HG03139 (cell line): ENCODE data around the gene ERH.
"Not testable (repeated sequence)": the region's sequence is repeated elsewhere in the genome, so short reads cannot be mapped to it uniquely, and the experiment has no call there.

Source experiments
- ATAC-seq: cut with Tn5 transposase; IDR thresholded peaks from one replicate; pipeline ENCODE4 v1.9.1; 2021; ENCODE audit not compliant: unreplicated experiment

The ERH gene

DNA sequence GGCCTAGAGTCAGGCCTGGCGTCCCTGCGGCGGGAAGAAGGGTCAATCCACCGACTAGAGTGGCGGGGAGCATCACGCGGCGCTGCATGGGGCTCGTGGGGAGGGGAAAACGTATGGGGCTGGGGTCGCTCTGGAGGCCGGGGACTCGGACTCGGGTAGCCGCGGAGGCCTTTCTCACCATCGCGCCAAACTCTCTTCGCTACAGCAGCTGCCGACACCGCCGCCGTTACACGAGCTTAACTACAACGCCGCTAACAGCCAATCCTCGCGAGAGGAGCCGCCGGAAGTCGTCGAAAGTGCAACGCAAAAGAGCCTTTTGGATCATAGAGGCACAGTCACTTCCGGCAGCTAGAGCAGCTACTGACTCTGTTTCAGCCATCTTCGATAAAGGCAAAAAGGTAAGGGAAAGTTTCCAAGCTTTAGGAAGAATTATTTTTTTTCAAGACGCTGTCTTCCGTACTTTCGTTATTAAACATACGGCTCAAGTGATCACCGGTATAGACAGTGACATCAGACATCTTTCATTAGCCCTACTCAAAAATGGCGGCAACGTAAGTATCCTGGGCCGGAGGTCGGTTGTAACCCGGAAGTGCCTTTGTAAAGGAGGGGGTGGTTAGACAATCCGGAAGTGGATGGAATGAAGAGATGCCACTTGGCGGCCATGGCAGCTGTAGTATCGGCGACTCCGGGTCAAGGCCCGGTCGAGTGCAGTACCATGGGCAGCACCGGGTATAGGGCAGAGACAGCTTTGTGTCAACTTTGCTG lies at the start of gene ERH, which contains the start of gene SLC39A9:
ERH (minus strand) TSS at position 247 of the 765 bp plus-strand sequence; CDS start at position 181, 66 bp downstream.
SLC39A9 (plus strand) TSS at position 640 of the 765 bp plus-strand sequence. CDS start 678 bp downstream, outside the sequence.
- ATAC-seq: peak; percentile 88

GRCh38 chr14:69443296-69443805 lies 45.3 kb upstream of the ERH start:
- ATAC-seq: no peak

- ATAC-seq: peak; percentile 75
Observed at GRCh38 chr14:69441948-69442347, 43.8 kb upstream of the ERH start.

DNA sequence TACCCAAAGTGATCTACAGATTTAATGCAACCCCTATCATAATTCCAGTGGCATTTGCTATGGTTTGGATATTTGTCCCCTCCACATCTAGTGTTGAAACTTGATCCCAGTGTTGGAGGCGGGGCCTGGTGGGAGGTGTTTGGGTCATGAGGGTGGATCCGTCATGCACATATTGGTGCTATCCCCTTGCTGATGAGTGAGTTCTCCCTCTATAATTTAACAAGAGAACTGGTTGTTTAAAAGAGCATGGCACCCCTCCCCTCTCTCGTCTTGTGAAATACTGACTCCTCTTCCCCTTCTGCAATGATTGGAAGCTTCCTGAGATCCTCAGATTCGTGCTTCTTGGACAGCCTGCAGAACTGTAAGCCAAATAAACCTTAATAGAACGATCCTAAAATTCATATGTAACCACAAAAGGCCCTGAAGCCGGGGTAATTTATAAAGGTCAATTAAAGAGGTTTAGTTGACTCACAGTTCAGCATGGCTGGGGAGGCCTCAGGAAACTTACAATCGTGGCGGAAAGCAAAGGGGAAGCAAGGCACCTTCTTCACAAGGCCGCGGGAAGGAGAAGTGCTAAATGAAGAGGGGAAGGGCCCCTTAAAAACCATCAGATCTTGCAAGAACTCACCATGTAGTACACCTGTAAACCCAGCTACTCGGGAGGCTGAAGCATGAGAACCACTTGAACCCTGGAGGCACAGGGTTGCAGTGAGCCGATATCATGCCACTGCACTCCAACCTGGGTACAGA lies 41.6 kb upstream of the ERH start:
- ATAC-seq: no peak

GRCh38 chr14:69432364-69432763 lies 34.3 kb upstream of the ERH start:
- ATAC-seq: no peak

GRCh38 chr14:69430306-69430939 lies 32.3 kb upstream of the ERH start:
- ATAC-seq: no peak

DNA sequence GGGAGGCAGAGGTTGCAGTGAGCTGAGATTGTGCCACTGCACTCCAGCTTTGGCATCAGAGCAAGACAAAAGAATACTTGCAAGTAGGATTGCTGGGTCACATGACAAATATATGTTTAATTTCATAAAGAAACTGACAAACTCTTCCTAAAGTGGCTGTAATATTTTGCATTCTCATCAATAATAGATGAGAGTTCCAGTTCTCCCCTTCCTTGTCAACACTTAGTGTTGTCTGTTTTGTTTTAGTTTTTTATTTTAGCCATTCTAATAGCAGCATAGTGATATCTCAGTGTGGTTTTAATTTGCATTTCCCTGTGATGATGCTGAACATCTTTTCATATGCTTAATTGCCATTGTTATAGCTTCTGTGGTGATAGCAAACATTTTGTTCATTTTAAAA lies 31.5 kb upstream of the ERH start:
- ATAC-seq: no peak

DNA sequence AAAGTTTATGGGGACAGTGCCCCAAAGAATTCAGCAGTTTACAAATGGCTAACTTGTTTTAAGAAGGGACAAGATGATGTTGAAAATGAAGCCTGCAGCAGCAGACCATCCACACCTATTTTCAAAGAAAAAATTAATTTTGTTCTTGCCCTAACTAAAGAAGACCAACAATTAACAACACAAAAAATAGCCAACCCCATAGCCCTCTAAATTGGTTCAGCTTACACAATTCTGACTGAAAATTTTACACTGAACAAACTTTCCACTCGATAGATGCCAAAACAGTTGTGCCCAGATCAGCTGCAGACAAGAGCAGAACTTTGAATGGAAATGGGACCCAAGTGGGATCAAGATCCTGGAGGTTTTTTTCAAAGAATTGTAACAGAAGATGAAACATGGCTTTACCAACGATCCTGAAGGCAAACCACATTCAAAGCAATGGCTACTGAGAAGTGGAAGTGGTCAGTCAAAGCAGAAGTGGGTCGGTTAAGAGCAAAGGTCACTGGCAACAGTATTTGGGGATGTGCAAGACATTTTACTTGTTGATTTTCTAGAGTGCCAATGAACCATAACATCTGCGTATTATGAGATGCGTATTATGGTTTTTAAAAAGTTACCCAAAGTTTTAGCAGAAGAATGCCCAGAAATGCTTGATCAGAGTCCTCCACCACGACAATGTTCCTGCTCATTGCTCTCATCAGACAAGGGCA lies 30.3 kb upstream of the ERH start:
- ATAC-seq: no peak

GRCh38 chr14:69427596-69427995 lies 29.5 kb upstream of the ERH start:
- no peak for ATAC-seq

DNA sequence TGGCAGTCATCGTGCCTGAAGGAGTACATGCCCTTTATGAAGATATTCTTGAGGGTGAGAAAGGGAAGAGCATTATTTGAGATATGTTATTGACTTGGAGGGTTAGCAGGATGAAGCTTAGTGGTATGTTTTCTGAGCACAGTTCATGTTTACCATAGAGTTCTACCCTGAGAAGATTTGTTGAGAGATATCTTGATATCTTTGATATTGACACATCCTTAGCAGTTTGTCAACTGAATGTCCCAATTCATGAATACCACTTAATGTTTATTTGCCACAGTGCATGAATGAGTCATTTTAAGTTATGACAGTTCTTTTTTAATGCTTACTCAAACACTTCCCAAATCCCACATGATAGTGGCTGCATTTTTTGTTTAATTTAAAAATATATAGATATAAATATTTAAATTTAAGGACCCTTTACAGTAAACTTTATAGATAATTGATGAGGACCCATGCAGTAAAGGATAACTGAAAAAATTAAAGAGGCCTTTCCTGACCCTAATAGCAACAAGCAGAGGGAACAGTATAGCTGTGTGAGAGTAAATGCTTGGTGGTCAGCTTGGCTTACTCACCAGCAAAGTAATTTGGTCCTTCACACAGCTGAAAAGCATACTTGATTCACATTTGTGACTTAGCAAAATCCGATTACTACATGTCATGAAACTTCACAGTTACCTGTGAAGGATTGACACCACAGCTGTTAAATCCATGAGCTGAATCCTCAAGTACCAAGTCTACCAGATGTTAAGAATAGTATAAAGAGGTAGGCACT lies 26.2 kb upstream of the ERH start:
- no peak for ATAC-seq

DNA sequence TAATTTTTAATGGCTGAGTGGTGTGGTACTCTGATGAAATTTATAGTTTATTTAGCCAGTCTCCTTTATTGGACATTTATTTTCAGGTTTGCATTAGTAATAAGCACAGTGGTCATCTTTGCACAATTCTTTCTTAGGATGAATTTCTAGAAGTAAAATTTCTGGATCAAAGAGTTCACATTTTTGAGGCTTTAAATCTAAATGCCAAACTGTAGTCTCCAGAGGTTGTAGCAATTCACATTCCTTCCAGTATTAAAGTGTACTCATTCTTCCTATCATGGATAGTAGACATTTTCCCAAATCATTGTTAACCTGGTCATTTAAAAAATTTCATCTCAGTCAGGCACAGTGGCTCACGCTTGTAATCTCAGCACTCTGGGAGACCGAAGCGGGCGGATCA lies 25.2 kb upstream of the ERH start:
- ATAC-seq: no peak

GRCh38 chr14:69416087-69416486 lies 18.0 kb upstream of the ERH start:
- ATAC-seq: not testable (repeated sequence)

- ATAC-seq: no peak
Observed at GRCh38 chr14:69413483-69413882, 15.4 kb upstream of the ERH start.

GRCh38 chr14:69408331-69408960 lies 10.3 kb upstream of the ERH start:
- no peak for ATAC-seq

GRCh38 chr14:69405762-69406161 lies 7.7 kb upstream of the ERH start:
- ATAC-seq: no peak

- ATAC-seq: no peak
Observed at GRCh38 chr14:69404883-69405282, 6.8 kb upstream of the ERH start.

GRCh38 chr14:69404478-69404877 lies 6.4 kb upstream of the ERH start:
- no peak for ATAC-seq

DNA sequence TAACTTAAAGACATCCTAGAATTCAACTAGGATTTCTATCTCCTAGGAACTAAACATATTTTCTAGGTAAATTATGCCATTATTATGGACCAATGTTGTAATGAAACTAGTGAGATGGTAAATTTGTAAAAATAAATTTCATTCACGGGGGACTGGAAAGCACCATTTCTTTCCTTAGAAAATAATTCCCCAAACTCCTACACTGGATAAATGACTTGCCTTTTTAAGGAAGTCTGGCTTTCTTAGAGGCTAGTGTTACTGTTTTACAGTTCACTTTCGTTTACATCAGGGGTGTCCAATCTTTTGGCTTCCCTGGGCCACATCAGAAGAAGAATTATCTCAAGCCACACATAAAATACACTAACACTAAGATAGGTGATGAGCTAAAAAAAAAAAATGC lies 3.7 kb upstream of the ERH start:
- ATAC-seq: no peak

DNA sequence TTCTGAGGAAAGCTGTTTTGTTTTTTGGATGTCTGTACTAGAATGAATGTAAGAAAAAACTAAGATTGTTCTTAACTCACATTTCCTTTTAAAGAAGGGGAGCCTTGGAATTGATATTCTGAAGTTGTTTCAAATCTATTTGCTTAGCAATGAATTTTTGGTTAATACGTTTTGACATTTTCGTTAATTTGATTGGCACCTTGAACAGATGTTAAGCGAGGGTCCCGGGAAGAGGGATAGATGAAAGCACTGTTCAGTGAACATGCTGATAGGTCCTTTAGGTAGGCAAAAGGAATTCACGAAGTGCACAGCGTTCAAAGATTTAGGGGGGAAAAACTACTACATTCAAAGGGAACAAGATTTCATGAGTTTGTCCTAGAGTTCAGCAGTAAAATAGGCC lies 2.1 kb upstream of the ERH start:
- no peak for ATAC-seq

DNA sequence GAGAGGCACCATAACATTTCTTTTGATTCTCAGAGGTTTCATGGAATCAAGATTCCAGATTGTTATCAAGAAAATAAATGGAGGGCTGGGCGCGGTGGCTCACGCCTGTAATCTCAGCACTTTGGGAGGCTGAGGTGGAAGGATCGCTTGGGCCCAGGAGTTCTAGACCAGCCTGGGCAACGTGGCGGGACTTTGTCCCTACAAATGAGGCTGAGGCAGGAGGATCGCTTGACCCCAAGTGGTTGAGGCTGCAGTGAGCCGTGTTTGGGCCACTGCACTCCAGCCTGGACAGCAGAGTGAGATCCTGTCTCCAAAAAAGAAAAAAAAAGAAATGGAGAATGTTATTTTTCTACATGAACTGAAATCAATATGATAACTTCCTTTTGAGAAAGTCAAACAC lies 1.7 kb upstream of the ERH start:
- no peak for ATAC-seq
